Subcutaneous adipose tissue (tissue), 4 donors: ENCODE measurements around the gene PLP2. TPM values are rescaled to one million over a fixed set of nuclear protein-coding genes. Genes with fewer than 3 reads are reported as not detected.

Experiments used
- CTCF ChIP-seq: fragments of 450-650 bp; IDR thresholded peaks from one replicate; pipeline ENCODE4 v1.5.1; 2016; ENCODE audit warnings: low read depth, mild to moderate bottlenecking, control low read depth, antibody characterized with exemption, moderate library complexity
- total RNA-seq, 4 donors: library from RNA; depleted of rRNA; stranded (reverse); fragments of >200 nt; gene quantifications; one replicate each; pipeline ENCODE4 v1.1.0, GENCODE V29; 2016

Gene PLP2
- total RNA-seq, 4 donors from 2014 or later: 19.0 to 62.0 (median 37.2) TPM

GRCh38 chrX:49204709-49205108 lies 33.0 kb downstream of the PLP2 start:
- TF ChIP-seq CTCF: no peak

DNA sequence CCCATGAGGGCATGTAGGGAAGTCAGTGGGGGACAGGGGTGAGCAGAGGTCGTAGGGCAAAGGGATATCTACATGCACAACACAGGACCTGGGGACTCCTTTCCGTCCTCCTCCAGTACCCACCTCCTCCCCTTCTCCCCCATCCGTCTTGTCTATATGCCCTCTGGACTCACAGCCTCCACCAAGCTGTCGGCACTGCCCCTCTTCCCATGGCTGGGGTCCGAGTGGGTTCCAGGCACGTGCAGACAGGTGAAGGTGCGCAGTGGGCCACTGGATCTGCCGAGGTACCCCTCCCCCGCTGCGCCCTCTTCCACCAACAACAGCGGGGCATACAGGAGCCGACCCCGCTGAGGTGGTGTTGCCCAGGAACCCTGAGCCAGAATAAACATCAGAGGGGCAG lies 33.7 kb downstream of the PLP2 start:
- TF ChIP-seq CTCF: no peak

GRCh38 chrX:49206543-49206942 lies 34.8 kb downstream of the PLP2 start:
- no peak for TF ChIP-seq CTCF

DNA sequence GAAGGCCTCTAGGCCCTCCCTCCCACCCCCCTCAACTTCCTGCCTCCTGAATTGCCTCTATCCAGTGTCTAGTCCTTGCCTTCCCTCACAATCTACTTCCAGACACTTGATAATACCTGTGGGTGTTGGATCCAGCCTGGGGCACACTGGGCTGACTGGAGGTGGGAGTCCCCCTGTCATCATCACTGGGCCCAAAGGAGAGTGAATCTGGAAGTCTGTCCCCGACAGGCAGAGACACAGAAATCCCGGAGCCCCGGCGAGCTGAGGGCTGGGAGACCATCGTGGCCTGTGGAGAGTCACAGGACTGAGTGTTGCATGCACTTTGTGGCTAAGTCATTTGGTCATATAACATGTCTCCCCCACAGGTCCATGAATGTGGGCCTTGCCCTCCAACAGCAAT lies 36.7 kb downstream of the PLP2 start:
- no peak for TF ChIP-seq CTCF

DNA sequence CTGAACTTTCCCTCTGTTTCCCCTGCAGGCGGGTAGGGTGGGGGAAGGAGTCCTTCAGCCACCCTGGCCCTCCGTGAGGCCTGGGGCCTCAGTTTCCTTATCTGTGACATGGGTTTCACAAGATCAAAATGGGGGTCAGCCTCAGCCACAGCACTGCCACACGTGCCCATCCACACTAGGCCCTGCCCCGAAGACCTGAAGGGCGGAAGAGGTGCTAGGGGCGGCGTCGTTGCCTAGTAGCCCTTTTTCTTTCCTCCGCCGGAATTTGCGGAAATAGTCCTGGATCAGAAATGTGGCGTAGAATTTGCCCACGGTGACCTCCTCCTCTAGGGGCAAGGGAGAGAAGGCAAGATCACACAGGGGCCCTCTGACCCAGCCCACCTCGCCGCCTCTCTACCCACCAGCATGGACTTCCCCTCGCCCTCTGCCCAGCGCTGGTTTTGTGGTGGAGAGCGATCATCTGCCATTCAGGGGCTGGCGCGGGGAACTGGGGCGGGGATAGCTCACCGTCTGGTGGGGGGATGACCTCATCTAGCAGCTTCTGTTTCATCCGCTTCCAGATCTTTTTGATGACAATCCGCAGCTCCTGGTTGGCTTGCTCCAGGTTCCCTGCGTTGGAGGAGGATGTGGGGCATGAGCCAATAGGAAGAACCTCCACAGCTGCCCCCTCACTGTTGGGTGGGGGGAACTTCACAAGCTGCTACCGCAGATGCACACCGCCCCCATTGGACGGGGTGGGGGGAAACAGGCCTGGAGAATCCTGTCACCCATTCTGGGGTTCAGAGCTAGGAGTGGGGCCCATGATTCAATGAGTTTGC lies 37.9 kb downstream of the PLP2 start:
- no peak for TF ChIP-seq CTCF

- no peak for TF ChIP-seq CTCF
These were observed 38.7 kb downstream of the PLP2 start for GRCh38 chrX:49210406-49210805.

DNA sequence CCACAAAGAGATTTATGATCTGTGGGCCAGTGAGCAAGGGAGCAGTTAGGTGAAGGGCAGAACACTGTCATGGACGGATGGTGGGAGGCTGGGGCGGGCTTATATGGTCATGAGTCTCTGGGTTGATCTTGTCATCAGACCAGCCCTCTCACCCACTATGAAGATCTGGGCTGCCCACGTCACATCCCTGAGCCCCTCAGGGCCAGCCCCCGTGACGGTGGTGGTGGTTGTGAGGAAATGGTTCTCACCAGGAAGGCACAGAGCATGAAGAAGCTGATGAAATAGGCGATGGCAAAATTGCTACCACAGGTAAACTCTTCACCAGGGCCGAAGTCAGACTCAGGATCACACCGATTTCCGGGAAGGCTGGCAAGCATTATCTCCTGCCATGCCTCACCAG lies 39.4 kb downstream of the PLP2 start:
- no peak for TF ChIP-seq CTCF
